ENCODE results near the gene IGSF3. TPM values are rescaled to one million over a fixed set of nuclear protein-coding genes. Genes with fewer than 3 reads are reported as not detected.

Gene IGSF3
- total RNA-seq, 1 donor from 2014 or later = 5.2 TPM

- intact Hi-C loops (cut with DNase I) = no loop called here
- DNase-seq (ENCODE audit: low spot score) = no peak
Observed at GRCh38 chr1:116553386-116554115, 114.0 kb downstream of the IGSF3 start.

GRCh38 chr1:116546354-116546977, 121.1 kb downstream of the IGSF3 start:
- intact Hi-C loops (cut with DNase I) = no loop called here
- no peak for DNase-seq (ENCODE audit: low spot score)

GRCh38 chr1:116545359-116545705, 122.2 kb downstream of the IGSF3 start:
- no peak for DNase-seq (ENCODE audit: low spot score)
- intact Hi-C loops (cut with DNase I) = no loop called here

DNA sequence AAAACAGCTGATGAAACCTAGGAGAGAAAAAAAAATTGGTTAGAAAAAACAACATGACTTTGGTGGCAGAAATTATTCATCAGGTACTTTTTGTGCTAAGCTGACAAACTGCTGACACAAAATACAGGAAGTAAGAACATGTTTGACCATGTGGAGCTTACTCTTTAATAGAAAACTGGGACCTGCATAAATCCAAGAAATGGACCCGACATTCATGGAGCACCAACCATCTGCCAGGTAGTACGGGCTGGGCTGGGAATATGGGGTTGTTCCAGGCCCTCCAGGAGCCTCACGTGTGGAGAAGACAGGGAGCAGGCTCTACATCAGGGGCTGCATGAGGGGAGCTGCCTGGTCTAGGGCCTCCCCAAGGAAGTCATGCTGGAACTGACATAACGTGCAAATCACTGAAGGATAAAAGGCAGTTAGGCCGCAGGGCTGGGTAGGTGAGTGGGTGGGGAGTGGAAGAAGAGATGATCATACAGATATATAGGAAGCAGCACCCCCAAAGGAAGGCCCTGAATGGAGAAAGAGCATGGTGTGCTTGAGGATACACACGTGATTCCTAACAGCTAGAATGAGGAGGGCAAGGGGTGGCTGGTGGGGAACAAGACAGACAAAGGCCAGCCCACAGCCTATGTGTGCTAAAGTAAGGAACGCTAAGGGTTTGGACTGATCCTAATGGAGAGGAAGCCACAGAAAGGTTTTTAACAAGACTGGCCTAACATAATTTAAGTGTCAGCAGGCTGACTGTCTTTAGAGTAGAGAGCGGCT, 122.8 kb downstream of the IGSF3 start:
- intact Hi-C loops (cut with DNase I) = no loop called here

GRCh38 chr1:116540088-116540487, 127.4 kb downstream of the IGSF3 start:
- intact Hi-C loops (cut with DNase I) = no loop called here
- DNase-seq (ENCODE audit: low spot score) = no peak

More for the DNA sequence above, 122.8 kb downstream of the IGSF3 start:
- no peak for DNase-seq (ENCODE audit: low spot score)

- intact Hi-C loops (cut with DNase I) = no loop called here
- no peak for DNase-seq (ENCODE audit: low spot score)
Observed at GRCh38 chr1:116538544-116538943, 129.0 kb downstream of the IGSF3 start.

DNA sequence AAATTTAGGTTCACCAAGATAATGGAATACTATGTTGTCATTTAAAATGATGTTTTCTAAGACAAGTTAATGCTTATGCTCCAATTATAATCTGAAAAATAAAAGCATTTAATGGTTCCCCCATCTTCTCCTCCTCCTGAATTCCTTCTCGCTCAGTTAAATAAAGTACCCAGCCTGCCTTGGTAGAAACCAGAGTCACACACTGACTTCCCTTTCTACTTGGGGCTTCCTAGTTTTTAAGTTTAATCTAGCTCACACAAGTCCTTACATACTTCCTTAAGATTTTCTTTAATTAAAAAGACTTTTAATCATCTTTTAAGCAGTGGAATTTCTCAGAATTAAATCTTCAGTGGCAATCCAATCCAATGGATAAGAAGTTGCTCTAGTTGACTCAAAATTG, 129.6 kb downstream of the IGSF3 start:
- no peak for DNase-seq (ENCODE audit: low spot score)
- intact Hi-C loops (cut with DNase I) = no loop called here

- intact Hi-C loops (cut with DNase I) = no loop called here
- no peak for DNase-seq (ENCODE audit: low spot score)
Observed at GRCh38 chr1:116537040-116537831, 130.3 kb downstream of the IGSF3 start.

- intact Hi-C loops (cut with DNase I) = no loop called here
- DNase-seq (ENCODE audit: low spot score) = no peak
Observed at GRCh38 chr1:116534014-116534739, 133.4 kb downstream of the IGSF3 start.

DNA sequence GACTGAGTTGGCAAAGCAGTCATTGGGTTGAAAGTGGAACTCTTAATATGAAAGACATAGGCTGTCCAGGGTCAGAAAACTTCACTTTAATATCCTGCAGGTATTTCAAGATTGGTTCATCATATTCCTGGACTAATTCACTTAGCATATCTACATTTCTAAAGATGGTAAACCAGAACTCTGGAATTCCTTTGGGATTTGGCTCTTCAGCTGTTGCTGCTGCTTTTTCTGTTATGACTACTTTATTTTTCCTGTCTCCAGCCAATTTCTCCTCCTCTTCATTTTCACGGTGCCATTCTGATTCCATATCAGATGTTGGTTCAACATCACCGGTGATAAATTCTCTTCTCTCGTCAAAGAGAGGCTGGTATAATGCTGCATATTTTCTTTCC, 134.1 kb downstream of the IGSF3 start:
- DNase-seq (ENCODE audit: low spot score) = no peak
- intact Hi-C loops (cut with DNase I) = no loop called here

GRCh38 chr1:116532671-116533428, 134.7 kb downstream of the IGSF3 start:
- no peak for DNase-seq (ENCODE audit: low spot score)
- intact Hi-C loops (cut with DNase I) = no loop called here

DNA sequence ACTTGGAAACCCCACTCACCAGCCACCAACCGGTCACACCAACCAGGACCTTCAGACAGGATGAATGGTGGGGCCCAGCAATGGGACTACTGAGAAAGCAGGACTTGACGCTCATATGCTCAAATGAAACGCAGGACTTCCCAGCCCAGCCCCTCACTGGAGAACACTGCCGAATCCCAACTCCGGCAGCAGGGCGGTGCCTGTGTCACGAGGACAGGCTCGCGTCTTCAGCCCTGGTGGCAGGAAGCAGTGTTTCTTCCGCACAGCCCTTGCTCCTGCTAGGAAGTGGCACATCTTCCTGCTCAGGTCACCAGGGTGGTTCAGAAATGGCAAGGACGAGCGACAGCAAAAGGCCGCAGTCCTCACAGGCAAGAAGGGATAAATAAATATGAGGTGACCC, 135.6 kb downstream of the IGSF3 start:
- DNase-seq (ENCODE audit: low spot score) = no peak
- intact Hi-C loops (cut with DNase I) = no loop called here

- no peak for DNase-seq (ENCODE audit: low spot score)
- intact Hi-C loops (cut with DNase I) = no loop called here
Observed at GRCh38 chr1:116529681-116530080, 137.9 kb downstream of the IGSF3 start.

DNA sequence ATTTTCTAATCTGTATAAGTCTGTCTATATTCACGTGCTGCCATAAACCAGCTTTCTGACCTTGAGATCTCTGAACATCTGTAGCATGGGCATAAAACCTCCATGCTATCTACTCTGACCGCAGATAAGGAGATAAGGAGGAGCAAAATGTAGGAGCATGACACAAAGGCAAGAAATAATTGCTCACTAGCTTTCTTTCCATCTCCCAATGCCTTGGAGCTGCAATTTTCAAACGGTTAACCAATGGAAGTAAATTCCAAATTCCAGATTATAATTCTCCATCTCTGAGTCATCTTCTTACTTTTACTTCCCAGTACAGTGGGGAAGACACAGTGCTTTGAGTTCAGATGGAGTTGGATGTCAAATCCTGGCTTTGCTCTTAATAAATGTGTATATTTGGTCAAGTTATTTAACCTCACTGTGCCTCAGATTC, 138.3 kb downstream of the IGSF3 start:
- DNase-seq (ENCODE audit: low spot score) = no peak
- intact Hi-C loops (cut with DNase I) = no loop called here

DNA sequence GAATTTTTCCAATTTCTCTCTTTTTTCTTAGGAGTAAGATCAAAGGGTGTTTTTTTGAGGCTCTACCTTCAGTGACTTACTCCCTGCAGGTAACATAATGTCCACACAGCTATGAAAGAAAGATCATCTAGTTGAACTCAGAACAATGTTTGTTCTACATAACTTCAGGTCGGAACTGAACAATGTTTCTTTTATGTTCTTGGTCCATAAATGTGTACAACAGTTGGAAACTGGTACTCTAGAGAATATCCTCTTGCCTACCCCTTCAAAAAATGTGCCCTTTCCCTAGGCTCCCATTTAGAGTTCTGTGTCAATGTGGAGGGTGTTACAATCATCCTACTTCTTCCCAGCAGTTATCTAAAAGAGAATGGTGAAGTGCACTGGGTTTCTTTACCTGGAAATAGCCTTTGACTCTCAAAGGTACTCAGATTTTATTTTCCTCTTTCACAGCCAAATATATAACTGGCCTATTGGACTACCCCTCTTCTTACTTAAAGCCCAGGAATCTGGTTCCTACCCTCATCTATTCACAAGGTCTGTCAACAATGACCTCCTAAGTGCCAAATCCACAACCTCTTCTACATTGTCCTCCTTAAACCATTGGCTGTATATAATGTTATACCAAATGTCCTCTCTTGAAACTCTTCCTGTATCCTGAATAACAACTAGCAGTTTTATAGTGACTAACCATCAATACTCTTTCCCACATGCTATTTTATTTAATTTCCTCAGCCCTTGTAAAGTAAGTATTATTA, 139.0 kb downstream of the IGSF3 start:
- no peak for DNase-seq (ENCODE audit: low spot score)
- intact Hi-C loops (cut with DNase I) = no loop called here

DNA sequence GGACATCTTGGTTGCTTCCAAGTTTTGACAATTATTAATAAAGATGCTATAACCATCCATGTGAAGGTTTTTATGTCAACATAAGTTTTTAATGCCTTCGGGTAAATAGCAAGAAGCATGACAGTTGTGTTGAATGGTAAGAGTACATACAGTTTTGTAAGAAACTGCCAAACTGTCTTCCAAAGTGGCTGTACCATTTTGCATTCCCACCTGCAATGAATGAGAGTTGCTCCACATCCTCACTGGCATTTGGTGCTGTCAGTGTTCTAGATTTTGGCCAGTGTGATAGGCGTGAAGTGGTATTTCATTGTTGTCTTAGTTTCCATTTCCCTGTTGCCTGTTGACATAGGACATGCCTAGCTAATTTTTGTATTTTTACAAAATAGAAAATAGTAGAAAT, 142.1 kb downstream of the IGSF3 start:
- intact Hi-C loops (cut with DNase I) = no loop called here
- no peak for DNase-seq (ENCODE audit: low spot score)

Measured in cardiac septum (tissue), 1 donor.